ENCODE measurements around the gene KCNAB2.
"Not testable (repeated sequence)": the region's sequence is repeated elsewhere in the genome, so short reads cannot be mapped to it uniquely, and the experiment has no call there.

Gene KCNAB2

GRCh38 chr1:6053206-6053546, 7.5 kb downstream of the KCNAB2 start:
- no peak overlapping the region for H3K4me3 ChIP-seq (replicated peaks in 1 of 2; ENCODE audit: low read depth in 2 of 2, low read length in 2 of 2)
- TF ChIP-seq CTCF (IDR thresholded peaks at IDR 0.05; ENCODE audit: low read depth, low read length), result no peak
- no peak for DNase-seq (ENCODE audit: low read depth in 2 of 2)

GRCh38 chr1:6054596-6054995, 8.9 kb downstream of the KCNAB2 start:
- no peak overlapping the region for H3K4me3 ChIP-seq (replicated peaks in 1 of 2; ENCODE audit: low read depth in 2 of 2, low read length in 2 of 2)
- TF ChIP-seq CTCF (IDR thresholded peaks at IDR 0.05; ENCODE audit: low read depth, low read length), result no peak
- DNase-seq (ENCODE audit: low read depth in 2 of 2), result no peak

- no peak for TF ChIP-seq CTCF (IDR thresholded peaks at IDR 0.05; ENCODE audit: low read depth, low read length)
- no peak for DNase-seq (ENCODE audit: low read depth in 2 of 2)
- H3K4me3 ChIP-seq (replicated peaks in 1 of 2; ENCODE audit: low read depth in 2 of 2, low read length in 2 of 2), result no peak overlapping the region
These were observed 10.9 kb downstream of the KCNAB2 start for GRCh38 chr1:6056572-6056948.

GRCh38 chr1:6057170-6057845, 11.6 kb downstream of the KCNAB2 start:
- H3K4me3 ChIP-seq (replicated peaks in 1 of 2; ENCODE audit: low read depth in 2 of 2, low read length in 2 of 2), result no peak overlapping the region
- no peak for DNase-seq (ENCODE audit: low read depth in 2 of 2)
- no peak for TF ChIP-seq CTCF (IDR thresholded peaks at IDR 0.05; ENCODE audit: low read depth, low read length)

GRCh38 chr1:6059866-6060265, 14.2 kb downstream of the KCNAB2 start:
- DNase-seq (ENCODE audit: low read depth in 2 of 2), result no peak
- no peak overlapping the region for H3K4me3 ChIP-seq (replicated peaks in 1 of 2; ENCODE audit: low read depth in 2 of 2, low read length in 2 of 2)
- TF ChIP-seq CTCF (IDR thresholded peaks at IDR 0.05; ENCODE audit: low read depth, low read length), result no peak

- no peak overlapping the region for H3K4me3 ChIP-seq (replicated peaks in 1 of 2; ENCODE audit: low read depth in 2 of 2, low read length in 2 of 2)
- TF ChIP-seq CTCF (IDR thresholded peaks at IDR 0.05; ENCODE audit: low read depth, low read length), result no peak
- no peak for DNase-seq (ENCODE audit: low read depth in 2 of 2)
These were observed 17.0 kb downstream of the KCNAB2 start for GRCh38 chr1:6062670-6063069.

GRCh38 chr1:6063532-6064053, 17.9 kb downstream of the KCNAB2 start:
- not testable (repeated sequence) for H3K4me3 ChIP-seq (replicated peaks in 1 of 2; ENCODE audit: low read depth in 2 of 2, low read length in 2 of 2); DNase-seq (ENCODE audit: low read depth in 2 of 2)

Data from cardiac fibroblast (primary cell).